HG03558 (cell line): Measurements from ENCODE around the gene DEFB118.
"Not testable (repeated sequence)": the region's sequence is repeated elsewhere in the genome, so short reads cannot be mapped to it uniquely, and the experiment has no call there.

ENCODE experiments used
- ATAC-seq: cut with Tn5 transposase; IDR thresholded peaks from one replicate; pipeline ENCODE4 v1.9.1; 2021; ENCODE audit warnings: moderate number of reproducible peaks; ENCODE audit not compliant: unreplicated experiment; ENCODE audit errors: extremely low read depth

DEFB118 gene

GRCh38 chr20:31368301-31368700 lies at the start of gene DEFB118:
Gene DEFB118, plus strand, starts transcription at chr20:31368601. Its CDS starts 50 bp downstream, at chr20:31368651.
- no peak for ATAC-seq

- no peak for ATAC-seq
Measured at GRCh38 chr20:31322504-31322903, 45.9 kb upstream of the DEFB118 start.

GRCh38 chr20:31330893-31331292 lies 37.5 kb upstream of the DEFB118 start:
- no peak for ATAC-seq

GRCh38 chr20:31341470-31341869 lies 26.9 kb upstream of the DEFB118 start:
- ATAC-seq = no peak

GRCh38 chr20:31355981-31356380 lies 12.4 kb upstream of the DEFB118 start:
- ATAC-seq = no peak

- ATAC-seq = no peak
Measured at GRCh38 chr20:31363295-31363694, 5.1 kb upstream of the DEFB118 start.

- not testable (repeated sequence) for ATAC-seq
Measured at GRCh38 chr20:31364272-31364671, 4.1 kb upstream of the DEFB118 start.

GRCh38 chr20:31374346-31374745 lies 5.9 kb downstream of the DEFB118 start:
- ATAC-seq = no peak

- no peak for ATAC-seq
Measured at GRCh38 chr20:31390490-31390889, 22.1 kb downstream of the DEFB118 start, which contains the start of gene DEFB119. Gene DEFB119, minus strand, starts transcription at chr20:31390590. Its CDS starts 107 bp downstream, at chr20:31390483.

GRCh38 chr20:31392836-31393235 lies 24.4 kb downstream of the DEFB118 start:
- ATAC-seq = no peak

GRCh38 chr20:31394900-31395299 lies 26.5 kb downstream of the DEFB118 start:
- ATAC-seq = no peak

GRCh38 chr20:31403886-31404285 lies 35.5 kb downstream of the DEFB118 start:
- ATAC-seq = no peak

GRCh38 chr20:31406115-31406514 lies 37.7 kb downstream of the DEFB118 start, which contains the start of gene DEFB121:
Gene DEFB121, minus strand, starts transcription at chr20:31406215. Its CDS starts 63 bp downstream, at chr20:31406152.
- no peak for ATAC-seq

GRCh38 chr20:31410011-31410410 lies 41.6 kb downstream of the DEFB118 start:
- ATAC-seq = no peak

GRCh38 chr20:31414381-31414780 lies 46.0 kb downstream of the DEFB118 start:
- ATAC-seq = no peak

GRCh38 chr20:31415653-31416052 lies 47.3 kb downstream of the DEFB118 start:
- no peak for ATAC-seq

GRCh38 chr20:31418307-31418706 lies 49.9 kb downstream of the DEFB118 start:
- no peak for ATAC-seq
